ENCODE measurements around the gene TAF13. TPM values are rescaled to one million over a fixed set of nuclear protein-coding genes. Genes with fewer than 3 reads are reported as not detected.

Gene TAF13
- total and polyA plus RNA-seq, 4 donors: 30.5 to 111 (median 56.0) TPM

- no peaks in the 10 kb centered on the region for H3K9me3 ChIP-seq (ENCODE audit: control insufficient read depth, low read length)
- peaks cover 0 to 2% of the 10 kb centered on the region in 2 donors for H3K4me1 ChIP-seq (ENCODE audit: control insufficient read depth in 1 of 2, insufficient read depth in 2 of 2, low read length in 2 of 2)
- intact Hi-C loops (cut with DNase I): loop anchor here in 1 of 2 donors (2.0 kb wide), 1 partner anchor 59 kb away; no protein-coding TSS in a partner anchor
- 0 to 1% methylated on average over 75 to 77 of the region's 77 CpGs for WGBS, 2 donors
- ATAC-seq (ENCODE audit: low FRiP score) (peak; percentile 98), DNase-seq (peak; percentile 98 to 99)
- H3K27ac ChIP-seq (ENCODE audit: low read depth in 1 of 2, low read length in 2 of 2): peak overlapping the region; percentile 62 to 72
- H3K36me3 ChIP-seq (ENCODE audit: control insufficient read depth in 1 of 2, insufficient read depth in 2 of 2, low read length in 1 of 2): peaks cover 0 to 2% of the 10 kb centered on the region in 2 donors
- peak overlapping the region; percentile 56 to 69 for H3K4me3 ChIP-seq (ENCODE audit: low read length in 2 of 2)
- no peaks in the 10 kb centered on the region for H3K27me3 ChIP-seq (ENCODE audit: control insufficient read depth in 1 of 2, insufficient read depth in 2 of 2, low read length in 1 of 2)
These were observed 24.4 kb upstream of the TAF13 start for GRCh38 chr1:109099938-109100773.

DNA sequence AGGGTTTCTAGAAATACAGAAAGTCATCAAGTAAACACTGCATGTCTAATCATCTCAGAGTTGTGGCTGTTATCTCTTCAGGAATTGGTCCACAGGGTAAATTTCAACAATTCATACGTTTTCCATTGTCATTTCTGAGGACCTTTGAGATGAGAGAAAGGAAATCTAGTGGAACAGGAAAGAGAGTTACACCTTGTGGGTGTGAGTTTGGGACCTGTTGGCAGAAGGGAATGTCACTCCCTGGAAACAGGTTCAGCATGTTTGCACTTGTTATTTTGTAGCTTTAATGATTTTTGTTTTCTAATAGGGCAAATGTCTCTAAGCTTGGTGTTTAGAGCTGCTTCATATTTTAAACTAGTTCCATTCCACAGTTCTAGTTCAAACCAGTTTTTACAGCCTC is 20.3 kb upstream of the TAF13 start:
- no peak for DNase-seq
- Histone ChIP-seq H3K27ac (ENCODE audit: low read depth in 1 of 2, low read length in 2 of 2) (no peak overlapping the region), H3K4me3 (ENCODE audit: low read length in 2 of 2) (no peak overlapping the region), H3K36me3 (ENCODE audit: control insufficient read depth in 1 of 2, insufficient read depth in 2 of 2, low read length in 1 of 2) (peaks cover 0 to 1% of the 10 kb centered on the region in 2 donors), H3K4me1 (ENCODE audit: control insufficient read depth in 1 of 2, insufficient read depth in 2 of 2, low read length in 2 of 2) (peaks cover 0 to 3% of the 10 kb centered on the region in 2 donors), H3K9me3 (ENCODE audit: control insufficient read depth, low read length) (no peaks in the 10 kb centered on the region), H3K27me3 (ENCODE audit: control insufficient read depth in 1 of 2, insufficient read depth in 2 of 2, low read length in 1 of 2) (no peaks in the 10 kb centered on the region)
- WGBS, 2 donors: 36 to 52% methylated on average over 1 of the region's 1 CpG
- no peak for ATAC-seq (ENCODE audit: low FRiP score)
- intact Hi-C loops (cut with DNase I): no loop called here

DNA sequence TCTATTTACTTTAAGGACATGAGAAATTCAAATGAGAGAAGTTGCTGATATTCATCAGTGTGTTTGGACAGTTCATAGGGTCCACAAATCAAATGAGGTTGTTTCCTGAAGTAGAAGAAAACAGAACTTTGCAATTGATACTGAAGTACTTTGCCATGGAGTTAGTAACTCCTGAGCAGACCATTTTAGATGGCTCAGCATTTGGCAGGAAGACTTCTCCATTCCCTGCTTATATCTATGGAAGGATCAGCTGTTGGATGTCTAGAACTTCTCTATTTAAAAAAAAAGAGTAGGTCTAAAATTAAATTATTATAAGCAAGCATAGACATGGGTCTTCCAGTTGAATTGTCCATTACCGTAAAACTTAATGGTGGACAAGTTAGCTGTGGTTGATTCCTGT is 19.8 kb upstream of the TAF13 start:
- intact Hi-C loops (cut with DNase I): no loop called here

GRCh38 chr1:109094871-109095270 is 19.1 kb upstream of the TAF13 start:
- H3K4me3 ChIP-seq (ENCODE audit: low read length in 2 of 2): no peak overlapping the region
- intact Hi-C loops (cut with DNase I): loop anchor here in 1 of 2 donors (5.0 kb wide), 1 partner anchor 53 kb away; the partner anchor contains the start of gene WDR47
- H3K36me3 ChIP-seq (ENCODE audit: control insufficient read depth in 1 of 2, insufficient read depth in 2 of 2, low read length in 1 of 2): peaks cover 0 to 1% of the 10 kb centered on the region in 2 donors
- WGBS, 2 donors: 83 to 84% methylated on average over 1 of the region's 1 CpG
- H3K27me3 ChIP-seq (ENCODE audit: control insufficient read depth in 1 of 2, insufficient read depth in 2 of 2, low read length in 1 of 2): no peaks in the 10 kb centered on the region
- DNase-seq (no peak), ATAC-seq (ENCODE audit: low FRiP score) (no peak)
- H3K27ac ChIP-seq (ENCODE audit: low read depth in 1 of 2, low read length in 2 of 2): no peak overlapping the region
- H3K4me1 ChIP-seq (ENCODE audit: control insufficient read depth in 1 of 2, insufficient read depth in 2 of 2, low read length in 2 of 2): peaks cover 0 to 3% of the 10 kb centered on the region in 2 donors
- no peaks in the 10 kb centered on the region for H3K9me3 ChIP-seq (ENCODE audit: control insufficient read depth, low read length)

More for the DNA sequence above, 19.8 kb upstream of the TAF13 start:
- H3K9me3 ChIP-seq (ENCODE audit: control insufficient read depth, low read length): no peaks in the 10 kb centered on the region
- H3K4me3 ChIP-seq (ENCODE audit: low read length in 2 of 2): no peak overlapping the region
- H3K36me3 ChIP-seq (ENCODE audit: control insufficient read depth in 1 of 2, insufficient read depth in 2 of 2, low read length in 1 of 2): peaks cover 0 to 1% of the 10 kb centered on the region in 2 donors
- H3K4me1 ChIP-seq (ENCODE audit: control insufficient read depth in 1 of 2, insufficient read depth in 2 of 2, low read length in 2 of 2): peaks cover 0 to 3% of the 10 kb centered on the region in 2 donors
- DNase-seq: no peak
- no peak overlapping the region for H3K27ac ChIP-seq (ENCODE audit: low read depth in 1 of 2, low read length in 2 of 2)
- ATAC-seq (ENCODE audit: low FRiP score): no peak
- 91 to 94% methylated on average over 1 of the region's 1 CpG for WGBS, 2 donors
- H3K27me3 ChIP-seq (ENCODE audit: control insufficient read depth in 1 of 2, insufficient read depth in 2 of 2, low read length in 1 of 2): no peaks in the 10 kb centered on the region

GRCh38 chr1:109094377-109094803 is 18.6 kb upstream of the TAF13 start:
- peaks cover 0 to 1% of the 10 kb centered on the region in 2 donors for H3K36me3 ChIP-seq (ENCODE audit: control insufficient read depth in 1 of 2, insufficient read depth in 2 of 2, low read length in 1 of 2)
- WGBS, 2 donors: 56 to 59% methylated on average over 7 of the region's 7 CpGs

DNA sequence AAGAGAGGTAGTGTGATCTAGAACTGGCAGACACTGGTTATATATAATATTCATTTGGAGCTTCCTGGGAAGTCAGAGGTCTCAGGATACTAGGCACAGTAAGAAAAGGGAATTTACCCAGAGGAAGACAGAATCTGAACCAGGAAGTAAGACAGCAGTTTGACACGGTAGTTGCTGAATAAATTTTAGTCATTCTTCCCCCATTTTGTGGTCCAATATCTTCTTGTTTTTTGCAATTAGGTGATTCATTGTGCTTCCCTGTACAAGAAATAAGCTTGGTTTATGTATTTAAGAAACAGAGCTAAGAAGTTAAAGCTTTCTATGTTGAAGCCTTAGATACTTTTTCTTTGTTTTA is 16.0 kb upstream of the TAF13 start:
- no peak for ATAC-seq (ENCODE audit: low FRiP score)
- intact Hi-C loops (cut with DNase I): loop anchor here in 1 of 2 donors (5.0 kb wide), 1 partner anchor 50 kb away; the partner anchor contains the start of gene WDR47
- no peak for DNase-seq
- H3K36me3 ChIP-seq (ENCODE audit: control insufficient read depth in 1 of 2, insufficient read depth in 2 of 2, low read length in 1 of 2): peaks cover 0 to 1% of the 10 kb centered on the region in 2 donors
- no peak overlapping the region for H3K27ac ChIP-seq (ENCODE audit: low read depth in 1 of 2, low read length in 2 of 2)
- WGBS, 2 donors: 0 to 4% methylated on average over 1 of the region's 1 CpG
- no peaks in the 10 kb centered on the region for H3K27me3 ChIP-seq (ENCODE audit: control insufficient read depth in 1 of 2, insufficient read depth in 2 of 2, low read length in 1 of 2)
- peak overlapping the region; percentile 61 to 72 for H3K4me3 ChIP-seq (ENCODE audit: low read length in 2 of 2)
- no peaks in the 10 kb centered on the region for H3K9me3 ChIP-seq (ENCODE audit: control insufficient read depth, low read length)
- peaks cover 0 to 3% of the 10 kb centered on the region in 2 donors for H3K4me1 ChIP-seq (ENCODE audit: control insufficient read depth in 1 of 2, insufficient read depth in 2 of 2, low read length in 2 of 2)

More at GRCh38 chr1:109094377-109094803, 18.6 kb upstream of the TAF13 start:
- no peak for DNase-seq
- Histone ChIP-seq H3K9me3 (ENCODE audit: control insufficient read depth, low read length) (no peaks in the 10 kb centered on the region), H3K27me3 (ENCODE audit: control insufficient read depth in 1 of 2, insufficient read depth in 2 of 2, low read length in 1 of 2) (no peaks in the 10 kb centered on the region), H3K4me1 (ENCODE audit: control insufficient read depth in 1 of 2, insufficient read depth in 2 of 2, low read length in 2 of 2) (peaks cover 0 to 3% of the 10 kb centered on the region in 2 donors), H3K27ac (ENCODE audit: low read depth in 1 of 2, low read length in 2 of 2) (no peak overlapping the region), H3K4me3 (ENCODE audit: low read length in 2 of 2) (no peak overlapping the region)
- ATAC-seq (ENCODE audit: low FRiP score): no peak
- intact Hi-C loops (cut with DNase I): loop anchor here in 1 of 2 donors (5.0 kb wide), 1 partner anchor 52 kb away; the partner anchor contains the start of gene WDR47

DNA sequence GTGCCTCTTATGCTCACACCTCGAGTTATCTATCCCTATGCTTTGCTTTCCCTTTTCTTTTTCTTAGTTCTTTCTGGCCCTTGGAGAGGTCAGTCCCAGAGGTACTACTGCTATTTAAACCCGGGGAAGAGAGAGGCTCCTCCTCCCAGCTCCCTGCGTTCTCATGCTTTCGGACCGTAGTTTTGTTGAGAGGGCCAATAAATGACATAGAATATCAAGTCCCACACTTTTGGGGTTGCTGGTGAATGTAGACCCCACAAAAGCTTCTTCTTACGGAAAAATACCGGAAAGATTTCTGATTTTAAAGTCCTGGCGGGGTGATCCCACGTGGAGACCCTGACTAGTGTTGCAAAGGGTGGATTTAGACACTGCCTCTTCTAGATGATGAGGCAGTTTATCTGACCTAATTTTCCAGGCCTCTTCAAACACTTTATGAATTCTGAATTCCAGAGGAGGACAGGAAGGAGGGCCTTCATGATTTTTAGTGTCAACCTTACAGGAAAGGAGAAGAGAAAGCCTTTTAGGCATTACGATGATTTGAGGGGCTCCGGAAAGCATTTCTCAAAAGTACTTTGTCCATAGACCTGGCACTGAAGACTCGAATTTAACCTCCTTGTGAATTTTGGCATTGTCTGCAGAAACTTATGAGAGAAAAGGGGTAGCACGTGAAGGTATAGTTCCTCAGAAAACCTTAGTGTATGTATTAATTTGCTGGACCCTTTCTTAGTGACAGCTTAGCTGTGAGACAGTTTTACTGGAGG is 15.5 kb upstream of the TAF13 start:
- H3K36me3 ChIP-seq (ENCODE audit: control insufficient read depth in 1 of 2, insufficient read depth in 2 of 2, low read length in 1 of 2): peaks cover 0 to 1% of the 10 kb centered on the region in 2 donors
- no peaks in the 10 kb centered on the region for H3K27me3 ChIP-seq (ENCODE audit: control insufficient read depth in 1 of 2, insufficient read depth in 2 of 2, low read length in 1 of 2)
- H3K9me3 ChIP-seq (ENCODE audit: control insufficient read depth, low read length): no peaks in the 10 kb centered on the region
- peak; percentile 76 for ATAC-seq (ENCODE audit: low FRiP score)
- H3K27ac ChIP-seq (ENCODE audit: low read depth in 1 of 2, low read length in 2 of 2): peak overlapping the region; percentile 1 to 90
- WGBS, 2 donors: 1% methylated on average over 13 of the region's 13 CpGs
- peaks cover 0 to 3% of the 10 kb centered on the region in 2 donors for H3K4me1 ChIP-seq (ENCODE audit: control insufficient read depth in 1 of 2, insufficient read depth in 2 of 2, low read length in 2 of 2)
- peak overlapping the region; percentile 61 to 72 for H3K4me3 ChIP-seq (ENCODE audit: low read length in 2 of 2)
- intact Hi-C loops (cut with DNase I): loop anchor here in 1 of 2 donors (5.0 kb wide), 1 partner anchor 49 kb away; the partner anchor contains the start of gene WDR47
- no peak for DNase-seq

All from aorta (tissue), 5 donors.